ENCODE results near the gene ADAMTS6. TPM values are rescaled to one million over a fixed set of nuclear protein-coding genes. Genes with fewer than 3 reads are reported as not detected.

ADAMTS6 gene
- total and polyA plus RNA-seq, 2 experiments from 2014 or later = 0.78 to 2.0 TPM

GRCh38 chr5:65446682-65447081, 35.0 kb downstream of the ADAMTS6 start (continued):
- TF ChIP-seq REST (IDR thresholded peaks at IDR 0.05; ENCODE audit: unreplicated experiment) = no peak
- TF ChIP-seq CREB1 (CRISPR knock-in tag; IDR thresholded peaks at IDR 0.05; ENCODE audit: low read depth) = no peak
- TF ChIP-seq STAT1 (IDR thresholded peaks at IDR 0.05; ENCODE audit: unreplicated experiment) = no peak
- TF ChIP-seq EZH2phosphoT487 (IDR thresholded peaks at IDR 0.05; ENCODE audit: unreplicated experiment) = no peak
- TF ChIP-seq POLR2AphosphoS5 (IDR thresholded peaks at IDR 0.05; ENCODE audit: low read depth) = no peak

GRCh38 chr5:65441800-65442199, 39.9 kb downstream of the ADAMTS6 start:
- ATAC-seq (no peak), DNase-seq (ENCODE audit: low spot score) (no peak)
- no peaks in the 10 kb centered on the region for H3K4me1 Mint-ChIP-seq
- H3K27ac Mint-ChIP-seq = no peak overlapping the region
- no peaks in the 10 kb centered on the region for H3K4me1 ChIP-seq (ENCODE audit: insufficient read depth)
- H3K4me2 ChIP-seq = no peak overlapping the region
- H4K20me1 ChIP-seq (replicated peaks; ENCODE audit: insufficient read depth) = no peaks in the 10 kb centered on the region
- no peaks in the 10 kb centered on the region for H3K36me3 ChIP-seq (ENCODE audit: insufficient read depth)
- H3K4me3 Mint-ChIP-seq = no peak overlapping the region
- H3K36me3 Mint-ChIP-seq (ENCODE audit: low read depth) = peaks cover 6% of the 10 kb centered on the region
- no peaks in the 10 kb centered on the region for H3F3A ChIP-seq (replicated peaks; ENCODE audit: low read depth)
- peaks cover 6% of the 10 kb centered on the region for H3K9me3 Mint-ChIP-seq
- H3K4me3 ChIP-seq = no peak overlapping the region
- H2AFZ ChIP-seq = no peak overlapping the region
- H3K79me2 ChIP-seq (replicated peaks; ENCODE audit: insufficient read depth) = no peaks in the 10 kb centered on the region
- H3K27me3 ChIP-seq (ENCODE audit: insufficient read depth) = no peaks in the 10 kb centered on the region
- no peaks in the 10 kb centered on the region for H3K27me3 Mint-ChIP-seq (ENCODE audit: insufficient read depth, low read depth, poor library complexity)
- H3K9me2 ChIP-seq (ENCODE audit: insufficient read depth) = no peaks in the 10 kb centered on the region
- no peak overlapping the region for H3K27ac ChIP-seq (ENCODE audit: low read depth)
- TF ChIP-seq STAT1 (IDR thresholded peaks at IDR 0.05; ENCODE audit: unreplicated experiment) (no peak), CREB1 (CRISPR knock-in tag; IDR thresholded peaks at IDR 0.05; ENCODE audit: low read depth) (no peak), NANOG (IDR thresholded peaks at IDR 0.05; ENCODE audit: borderline replicate concordance) (no peak), ZNF331 (CRISPR knock-in tag; IDR thresholded peaks at IDR 0.05; ENCODE audit: low read depth) (no peak), ZNF114 (CRISPR knock-in tag; IDR thresholded peaks at IDR 0.05) (no peak), ETS1 (IDR thresholded peaks at IDR 0.05) (no peak), REST (IDR thresholded peaks at IDR 0.05; ENCODE audit: unreplicated experiment) (no peak), EZH2 (IDR thresholded peaks at IDR 0.05; ENCODE audit: low read depth, unreplicated experiment) (no peak), POLR2AphosphoS5 (IDR thresholded peaks at IDR 0.05; ENCODE audit: low read depth) (no peak), EZH2phosphoT487 (IDR thresholded peaks at IDR 0.05; ENCODE audit: unreplicated experiment) (no peak), ZNF462 (CRISPR knock-in tag; IDR thresholded peaks at IDR 0.05) (no peak)

Data from GM23338 (cell line).